Loucy (cell line): ENCODE measurements around the gene PBLD.

Source experiments
- H2AFZ ChIP-seq: fragments of 200-600 bp; sonication (generic); 2 replicates; pipeline ENCODE4 v1.6.0; 2016; ENCODE audit warnings: antibody characterized with exemption, mild to moderate bottlenecking, low read length, moderate library complexity
- H3F3A ChIP-seq: fragments of 200-600 bp; 2 replicates; pipeline ENCODE4 v1.6.0; 2016; ENCODE audit warnings: antibody characterized with exemption, low read depth, mild to moderate bottlenecking
- H3K27me3 ChIP-seq: fragments of 200-600 bp; sonication (generic); 2 replicates; pipeline ENCODE4 v1.6.1; 2014; ENCODE audit warnings: low read length, mild to moderate bottlenecking; ENCODE audit not compliant: insufficient read depth, poor library complexity, severe bottlenecking
- H3K36me3 ChIP-seq: fragments of 200-600 bp; sonication (generic); 2 replicates; pipeline ENCODE4 v1.6.1; 2016; ENCODE audit warnings: low read length; ENCODE audit not compliant: insufficient read depth
- H3K4me1 ChIP-seq: fragments of 200-600 bp; sonication (generic); 2 replicates; pipeline ENCODE4 v1.5.1; 2014; ENCODE audit warnings: low read length, mild to moderate bottlenecking; ENCODE audit not compliant: insufficient read depth, poor library complexity, severe bottlenecking
- H3K4me2 ChIP-seq: fragments of 200-600 bp; sonication (generic); 2 replicates; pipeline ENCODE4 v1.6.0; 2014; ENCODE audit warnings: antibody characterized with exemption, low read length, low read depth, mild to moderate bottlenecking; ENCODE audit not compliant: poor library complexity, severe bottlenecking
- H3K4me3 ChIP-seq: fragments of 200-600 bp; sonication (generic); 2 replicates; pipeline ENCODE4 v1.5.1; 2014; ENCODE audit warnings: low read length, mild to moderate bottlenecking, mixed read lengths; ENCODE audit not compliant: poor library complexity, severe bottlenecking
- H3K79me2 ChIP-seq: fragments of 200-600 bp; sonication (generic); 2 replicates; pipeline ENCODE4 v1.6.1; 2014; ENCODE audit warnings: low read length; ENCODE audit not compliant: insufficient read depth
- H3K9ac ChIP-seq: fragments of 200-600 bp; sonication (generic); 2 replicates; pipeline ENCODE4 v1.6.0; 2014; ENCODE audit warnings: mild to moderate bottlenecking, low read depth, low read length, moderate library complexity; ENCODE audit not compliant: poor library complexity, severe bottlenecking
- H3K9me2 ChIP-seq: fragments of 200-600 bp; sonication (generic); replicated peaks from 2 replicates; pipeline ENCODE4 v1.6.1; 2016; ENCODE audit warnings: low read depth, low read length, mixed read lengths
- H3K9me3 ChIP-seq: fragments of 200-600 bp; sonication (generic); 2 replicates; pipeline ENCODE4 v1.6.1; 2014; ENCODE audit warnings: mild to moderate bottlenecking, antibody characterized with exemption, low read length, low read depth; ENCODE audit not compliant: insufficient read depth
- H4K20me1 ChIP-seq: fragments of 200-600 bp; sonication (generic); 2 replicates; pipeline ENCODE4 v1.6.0; 2014; ENCODE audit warnings: antibody characterized with exemption, low read length, mild to moderate bottlenecking; ENCODE audit not compliant: insufficient read depth, poor library complexity, severe bottlenecking
- EZH2phosphoT487 ChIP-seq: fragments of 200-600 bp; IDR thresholded peaks from 2 replicates; pipeline ENCODE4 v1.6.1; 2018; ENCODE audit warnings: antibody characterized with exemption, mild to moderate bottlenecking, moderate library complexity, borderline replicate concordance
- TF ChIP-seq, protein P1 (sequence below): fragments of 200-600 bp; sonication (generic); conservative IDR thresholded peaks from 2 replicates; pipeline ENCODE4 v1.5.1; 2014; ENCODE audit warnings: mild to moderate bottlenecking, antibody characterized with exemption, low read length

PBLD gene

DNA sequence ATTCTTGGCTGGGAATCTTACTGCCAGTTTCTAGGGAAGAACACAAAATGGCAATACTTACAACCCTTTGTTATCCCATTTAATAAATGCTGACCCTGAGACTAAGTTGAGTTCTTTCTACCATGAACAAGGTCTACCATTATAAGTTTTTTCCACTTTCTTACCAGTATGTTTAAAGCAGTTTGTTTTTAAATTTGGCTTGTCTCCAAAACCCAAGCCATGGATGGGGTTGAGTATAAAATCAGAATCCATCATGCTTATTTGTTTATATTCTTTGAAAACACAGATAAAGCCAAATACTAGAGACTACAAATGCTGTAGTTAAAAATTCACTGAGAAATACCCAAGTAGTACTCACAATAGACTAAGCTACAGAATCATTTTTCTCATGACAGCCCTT, 42.0 kb downstream of the PBLD start:
- H3K27me3 ChIP-seq: no peaks in the 10 kb centered on the region
- no peak overlapping the region for H3K9ac ChIP-seq
- H3K9me2 ChIP-seq: no peaks in the 10 kb centered on the region
- no peak overlapping the region for H3K4me3 ChIP-seq
- no peaks in the 10 kb centered on the region for H3F3A ChIP-seq
- no peaks in the 10 kb centered on the region for H3K4me1 ChIP-seq
- H3K9me3 ChIP-seq: no peaks in the 10 kb centered on the region
- H4K20me1 ChIP-seq: no peaks in the 10 kb centered on the region
- TF ChIP-seq, protein P1, sequence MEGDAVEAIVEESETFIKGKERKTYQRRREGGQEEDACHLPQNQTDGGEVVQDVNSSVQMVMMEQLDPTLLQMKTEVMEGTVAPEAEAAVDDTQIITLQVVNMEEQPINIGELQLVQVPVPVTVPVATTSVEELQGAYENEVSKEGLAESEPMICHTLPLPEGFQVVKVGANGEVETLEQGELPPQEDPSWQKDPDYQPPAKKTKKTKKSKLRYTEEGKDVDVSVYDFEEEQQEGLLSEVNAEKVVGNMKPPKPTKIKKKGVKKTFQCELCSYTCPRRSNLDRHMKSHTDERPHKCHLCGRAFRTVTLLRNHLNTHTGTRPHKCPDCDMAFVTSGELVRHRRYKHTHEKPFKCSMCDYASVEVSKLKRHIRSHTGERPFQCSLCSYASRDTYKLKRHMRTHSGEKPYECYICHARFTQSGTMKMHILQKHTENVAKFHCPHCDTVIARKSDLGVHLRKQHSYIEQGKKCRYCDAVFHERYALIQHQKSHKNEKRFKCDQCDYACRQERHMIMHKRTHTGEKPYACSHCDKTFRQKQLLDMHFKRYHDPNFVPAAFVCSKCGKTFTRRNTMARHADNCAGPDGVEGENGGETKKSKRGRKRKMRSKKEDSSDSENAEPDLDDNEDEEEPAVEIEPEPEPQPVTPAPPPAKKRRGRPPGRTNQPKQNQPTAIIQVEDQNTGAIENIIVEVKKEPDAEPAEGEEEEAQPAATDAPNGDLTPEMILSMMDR: no peak
- H3K4me2 ChIP-seq: no peak overlapping the region
- no peaks in the 10 kb centered on the region for H3K79me2 ChIP-seq
- H3K36me3 ChIP-seq: no peaks in the 10 kb centered on the region
- H2AFZ ChIP-seq: no peak overlapping the region

DNA sequence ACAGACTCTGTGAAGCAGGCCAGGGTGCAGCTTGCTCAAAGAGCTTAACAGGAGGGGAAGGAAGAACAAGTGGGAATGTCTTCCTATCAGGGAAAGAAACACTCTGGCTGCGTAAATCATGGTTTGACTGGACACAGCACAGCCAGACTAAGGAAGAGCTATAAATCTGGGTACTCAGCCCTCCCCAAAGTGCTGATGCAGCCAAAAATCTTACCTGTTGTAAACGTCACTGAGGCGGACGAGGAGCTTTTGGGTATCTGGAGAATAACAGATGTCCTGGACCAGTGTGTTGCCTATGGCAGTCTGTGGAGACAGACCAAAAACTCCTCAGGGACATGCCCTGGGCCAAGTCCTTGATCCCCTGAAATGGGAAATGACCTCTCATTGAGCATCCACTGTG, 44.0 kb downstream of the PBLD start:
- Histone ChIP-seq H3K79me2 (no peaks in the 10 kb centered on the region), H2AFZ (no peak overlapping the region), H3K4me1 (no peaks in the 10 kb centered on the region), H3K27me3 (no peaks in the 10 kb centered on the region), H3K36me3 (no peaks in the 10 kb centered on the region), H3K9me2 (no peaks in the 10 kb centered on the region), H4K20me1 (no peaks in the 10 kb centered on the region), H3K4me3 (no peak overlapping the region), H3K9me3 (no peaks in the 10 kb centered on the region), H3K9ac (no peak overlapping the region), H3F3A (no peaks in the 10 kb centered on the region), H3K4me2 (no peak overlapping the region)
- TF ChIP-seq, protein P1: no peak
- TF ChIP-seq EZH2phosphoT487: no peak

DNA sequence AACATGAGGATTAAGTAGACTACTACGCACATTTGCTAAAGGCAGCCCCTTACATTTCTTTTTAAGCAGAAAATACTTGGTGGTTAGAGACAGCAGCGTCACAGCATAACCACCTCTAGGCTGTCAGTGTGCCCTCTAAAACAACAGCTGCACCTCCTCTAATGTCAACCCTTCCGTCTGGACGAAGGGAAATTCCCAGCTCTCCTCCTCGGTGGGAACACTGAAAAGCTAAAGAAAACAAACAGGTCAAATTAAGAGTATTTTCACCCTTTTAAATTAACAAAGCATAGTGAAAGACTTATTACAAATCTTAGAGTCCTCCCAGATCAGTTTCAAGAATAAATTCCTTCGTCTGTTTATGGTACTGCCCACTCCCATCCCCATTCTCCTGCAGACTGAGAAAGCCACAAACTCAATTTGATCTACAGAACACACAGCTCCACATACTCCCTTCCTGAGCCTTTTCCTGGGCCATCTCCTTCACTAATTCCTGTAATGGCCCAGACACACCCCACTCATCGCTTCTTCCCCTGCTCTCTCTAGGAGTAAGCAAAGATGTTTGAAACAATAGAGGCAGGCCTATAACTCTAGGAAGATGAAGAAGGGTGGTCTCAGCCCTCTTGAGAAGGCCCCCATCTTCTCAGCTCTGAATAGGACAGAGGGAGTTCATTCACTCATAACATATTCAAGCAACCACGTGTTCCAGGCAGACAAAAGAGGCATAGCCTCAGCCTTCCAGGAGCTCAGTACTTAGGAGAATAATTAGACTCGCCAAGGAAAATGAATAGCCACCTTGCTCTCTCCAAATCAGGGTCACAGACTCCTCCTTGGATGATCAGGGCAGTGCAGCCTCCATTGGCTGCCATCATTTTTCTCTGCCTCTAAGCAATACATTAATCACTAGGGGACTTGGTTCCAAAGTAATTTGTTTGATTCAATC, 48.4 kb downstream of the PBLD start:
- no peak overlapping the region for H3K4me3 ChIP-seq

More for the DNA sequence above, 48.4 kb downstream of the PBLD start:
- H3K4me1 ChIP-seq: no peaks in the 10 kb centered on the region
- no peaks in the 10 kb centered on the region for H3K9me2 ChIP-seq
- no peak overlapping the region for H3K4me2 ChIP-seq
- no peaks in the 10 kb centered on the region for H3K27me3 ChIP-seq
- H4K20me1 ChIP-seq: no peaks in the 10 kb centered on the region
- no peak overlapping the region for H3K9ac ChIP-seq
- no peaks in the 10 kb centered on the region for H3K36me3 ChIP-seq
- H2AFZ ChIP-seq: no peak overlapping the region
- TF ChIP-seq EZH2phosphoT487: no peak
- TF ChIP-seq, protein P1: no peak
- no peaks in the 10 kb centered on the region for H3K79me2 ChIP-seq
- no peaks in the 10 kb centered on the region for H3F3A ChIP-seq
- H3K9me3 ChIP-seq: no peaks in the 10 kb centered on the region
